GM12873 (cell line): ENCODE measurements around the gene RPRD2.

Experiments used
- CTCF ChIP-seq: IDR thresholded peaks from 2 replicates; pipeline ENCODE4 v1.5.1; 2012; ENCODE audit warnings: low read depth, mild to moderate bottlenecking, moderate library complexity, low read length, control low read depth; ENCODE audit not compliant: insufficient read depth; ENCODE audit errors: missing control alignments

RPRD2 gene

GRCh38 chr1:150515328-150516049 lies 151.5 kb downstream of the RPRD2 start, which contains the start of gene FALEC:
Gene FALEC, plus strand, starts transcription at chr1:150515752.
- TF ChIP-seq CTCF, result no peak

- TF ChIP-seq CTCF, result no peak
Observed at GRCh38 chr1:150516050-150516591, 152.2 kb downstream of the RPRD2 start.

- peak; percentile 22 for TF ChIP-seq CTCF
Observed at GRCh38 chr1:150516616-150517015, 152.7 kb downstream of the RPRD2 start.

- TF ChIP-seq CTCF, result no peak
Observed at GRCh38 chr1:150521196-150521968, 157.4 kb downstream of the RPRD2 start.

- TF ChIP-seq CTCF, result no peak
Observed at GRCh38 chr1:150525348-150525747, 161.4 kb downstream of the RPRD2 start.
